Caco-2 (cell line): ENCODE measurements around the gene FOCAD. TPM values are rescaled to one million over a fixed set of nuclear protein-coding genes. Genes with fewer than 3 reads are reported as not detected.

Source experiments
- BruUV-seq: library from RNA; stranded (reverse); fragments of 400-500 nt; replicated peaks from 2 replicates; lab custom pipeline; 2021; lab: Mats Ljungman, UMichigan
- CTCF ChIA-PET: fragments of 300-600 bp; sonication (Branson Sonifier 250); formaldehyde crosslinking; loops from one replicate; lab custom pipeline; 2022; ENCODE audit warnings: antibody characterized with exemption; lab: Charles Lee
- POLR2A ChIA-PET: fragments of 300-600 bp; sonication (Branson Sonifier 250); formaldehyde crosslinking; loops from one replicate; lab custom pipeline; 2022; ENCODE audit warnings: antibody characterized with exemption; lab: Charles Lee
- DNase-seq, 2 experiments: peaks; one replicate each; pipeline versions ENCODE4 v3.0.0 to v3.0.0-alpha.2; 2020 to 2022
- H3K27me3 ChIP-seq: replicated peaks from 2 replicates; pipeline ENCODE4 v1.6.0; 2011; ENCODE audit warnings: low read length; ENCODE audit not compliant: control insufficient read depth, insufficient read depth
- H3K36me3 ChIP-seq: 2 replicates; pipeline ENCODE4 v1.5.1; 2011; ENCODE audit warnings: low read length; ENCODE audit not compliant: control insufficient read depth, insufficient read depth
- H3K4me1 ChIP-seq: fragments of 250-450 bp; sonication (Bioruptor Pico); 2 replicates; pipeline ENCODE4 v1.5.1; 2020; ENCODE audit warnings: mild to moderate bottlenecking
- H3K4me3 ChIP-seq: 2 replicates; pipeline ENCODE4 v1.5.1; 2011; ENCODE audit warnings: low read depth, mild to moderate bottlenecking, control low read depth, low read length
- H3K9me3 ChIP-seq: fragments of 250-450 bp; sonication (Bioruptor Pico); 2 replicates; pipeline ENCODE4 v1.5.1; 2020; ENCODE audit warnings: mild to moderate bottlenecking, moderate library complexity
- H3K27ac Mint-ChIP-seq: one replicate; pipeline ENCODE4 v1.8.0; 2022; ENCODE audit warnings: mixed read lengths; ENCODE audit not compliant: unreplicated experiment
- H3K27me3 Mint-ChIP-seq: one replicate; pipeline ENCODE4 v1.8.0; 2022; ENCODE audit warnings: mixed read lengths; ENCODE audit not compliant: insufficient read depth, unreplicated experiment
- H3K36me3 Mint-ChIP-seq: one replicate; pipeline ENCODE4 v1.8.0; 2022; ENCODE audit warnings: mild to moderate bottlenecking, mixed read lengths; ENCODE audit not compliant: insufficient read depth, unreplicated experiment
- H3K4me1 Mint-ChIP-seq: one replicate; pipeline ENCODE4 v1.8.0; 2022; ENCODE audit warnings: low read depth, mixed read lengths; ENCODE audit not compliant: unreplicated experiment
- H3K4me3 Mint-ChIP-seq: one replicate; pipeline ENCODE4 v1.8.0; 2022; ENCODE audit warnings: mild to moderate bottlenecking, moderate library complexity, mixed read lengths; ENCODE audit not compliant: unreplicated experiment
- H3K9me3 Mint-ChIP-seq: one replicate; pipeline ENCODE4 v1.8.0; 2022; ENCODE audit warnings: mixed read lengths; ENCODE audit not compliant: unreplicated experiment
- intact Hi-C: fragments of 100-400 bp; cut with micrococcal nuclease; formaldehyde crosslinking; loops from one replicate; pipeline ENCODE4 v1.10.0; 2022; ENCODE audit not compliant: unreplicated experiment
- total RNA-seq: library from RNA; stranded (reverse); gene quantifications from 2 replicates; pipeline ENCODE4 v1.2.3, GENCODE V29; 2022
- TF ChIP-seq, protein P1 (sequence below), 2 experiments: fragments of 200-600 bp in 1 of 2; IDR thresholded peaks; 1 replicate in 1 of 2; 2 replicates in 1 of 2; pipeline versions ENCODE4 v1.5.1 to v1.8.0; 2011 to 2022; ENCODE audit warnings: antibody characterized with exemption in 1 of 2, control low read depth in 1 of 2, inconsistent platforms in 1 of 2, low read depth in 1 of 2, low read length in 1 of 2, mild to moderate bottlenecking in 1 of 2, moderate library complexity in 1 of 2; ENCODE audit not compliant: insufficient read depth in 1 of 2, severe bottlenecking in 1 of 2, unreplicated experiment in 1 of 2

FOCAD gene
- total RNA-seq, 1 experiment from 2014 or later: 20.4 TPM

DNA sequence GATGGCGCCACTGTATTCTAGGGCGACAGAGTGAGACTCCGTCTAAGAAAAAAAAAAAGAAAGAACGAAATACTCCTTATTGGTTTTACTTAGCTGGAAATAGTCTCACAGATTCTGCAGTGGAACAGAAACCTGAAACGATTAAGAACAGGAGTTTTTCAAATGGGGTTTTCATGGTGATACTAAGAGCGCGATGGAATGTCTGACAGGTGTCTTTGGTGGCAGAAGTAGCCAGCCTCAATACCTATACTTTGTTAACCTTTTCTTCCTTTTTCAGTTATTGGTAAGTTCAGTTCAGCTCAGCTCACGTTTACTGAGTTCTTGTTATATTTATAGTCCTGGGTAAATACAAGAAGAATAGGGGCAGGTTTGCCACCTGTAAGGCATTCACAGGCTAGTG, 123.9 kb downstream of the FOCAD start:
- intact Hi-C loops: no loop called here

DNA sequence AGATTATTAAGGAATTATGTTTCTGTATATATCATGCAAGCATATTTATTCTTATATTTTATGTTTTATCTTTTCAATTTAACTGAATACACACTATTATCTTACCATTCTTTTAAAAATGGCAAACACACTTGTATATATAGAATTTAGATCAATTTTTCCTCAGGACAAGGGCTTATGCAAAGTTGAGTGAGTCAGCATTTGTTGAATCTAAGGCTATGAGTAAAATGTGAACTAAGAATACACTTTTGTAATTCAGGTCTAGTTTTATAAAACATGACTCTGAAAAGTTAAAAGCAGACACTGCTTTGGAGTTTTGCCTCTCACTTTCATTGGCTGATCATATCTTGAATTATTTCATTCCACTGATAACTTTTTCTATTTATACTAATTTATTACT, 127.8 kb downstream of the FOCAD start:
- no peaks in the 10 kb centered on the region for H3K36me3 ChIP-seq
- no peaks in the 10 kb centered on the region for H3K27me3 ChIP-seq
- no peak overlapping the region for H3K4me3 ChIP-seq
- peaks cover 6% of the 10 kb centered on the region for H3K36me3 Mint-ChIP-seq
- no peak for DNase-seq
- no peaks in the 10 kb centered on the region for H3K4me1 Mint-ChIP-seq
- BruUV-seq: no TSS peak
- no peaks in the 10 kb centered on the region for H3K27me3 Mint-ChIP-seq
- H3K4me3 Mint-ChIP-seq: no peak overlapping the region
- TF ChIP-seq, protein P1, sequence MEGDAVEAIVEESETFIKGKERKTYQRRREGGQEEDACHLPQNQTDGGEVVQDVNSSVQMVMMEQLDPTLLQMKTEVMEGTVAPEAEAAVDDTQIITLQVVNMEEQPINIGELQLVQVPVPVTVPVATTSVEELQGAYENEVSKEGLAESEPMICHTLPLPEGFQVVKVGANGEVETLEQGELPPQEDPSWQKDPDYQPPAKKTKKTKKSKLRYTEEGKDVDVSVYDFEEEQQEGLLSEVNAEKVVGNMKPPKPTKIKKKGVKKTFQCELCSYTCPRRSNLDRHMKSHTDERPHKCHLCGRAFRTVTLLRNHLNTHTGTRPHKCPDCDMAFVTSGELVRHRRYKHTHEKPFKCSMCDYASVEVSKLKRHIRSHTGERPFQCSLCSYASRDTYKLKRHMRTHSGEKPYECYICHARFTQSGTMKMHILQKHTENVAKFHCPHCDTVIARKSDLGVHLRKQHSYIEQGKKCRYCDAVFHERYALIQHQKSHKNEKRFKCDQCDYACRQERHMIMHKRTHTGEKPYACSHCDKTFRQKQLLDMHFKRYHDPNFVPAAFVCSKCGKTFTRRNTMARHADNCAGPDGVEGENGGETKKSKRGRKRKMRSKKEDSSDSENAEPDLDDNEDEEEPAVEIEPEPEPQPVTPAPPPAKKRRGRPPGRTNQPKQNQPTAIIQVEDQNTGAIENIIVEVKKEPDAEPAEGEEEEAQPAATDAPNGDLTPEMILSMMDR (IDR thresholded peaks at IDR 0.05; ENCODE audit: insufficient read depth in 1 of 2, low read depth in 1 of 2, low read length in 1 of 2, severe bottlenecking in 1 of 2, unreplicated experiment in 1 of 2): no peak
- H3K27ac Mint-ChIP-seq: no peak overlapping the region
- ChIA-PET POLR2A (no interaction called here), CTCF (no interaction called here)
- no peaks in the 10 kb centered on the region for H3K4me1 ChIP-seq
- no peaks in the 10 kb centered on the region for H3K9me3 ChIP-seq
- intact Hi-C loops: no loop called here
- H3K9me3 Mint-ChIP-seq: no peaks in the 10 kb centered on the region

More for the DNA sequence above, 123.9 kb downstream of the FOCAD start:
- no TSS peak for BruUV-seq
- H3K36me3 ChIP-seq: no peaks in the 10 kb centered on the region
- no peaks in the 10 kb centered on the region for H3K4me1 ChIP-seq
- TF ChIP-seq, protein P1 (IDR thresholded peaks at IDR 0.05; ENCODE audit: insufficient read depth in 1 of 2, low read depth in 1 of 2, low read length in 1 of 2, severe bottlenecking in 1 of 2, unreplicated experiment in 1 of 2): no peak
- ChIA-PET POLR2A (no interaction called here), CTCF (no interaction called here)
- H3K9me3 ChIP-seq: no peaks in the 10 kb centered on the region
- DNase-seq: no peak
- H3K27me3 ChIP-seq: no peaks in the 10 kb centered on the region
- H3K4me1 Mint-ChIP-seq: no peaks in the 10 kb centered on the region
- H3K9me3 Mint-ChIP-seq: no peaks in the 10 kb centered on the region
- no peak overlapping the region for H3K4me3 ChIP-seq
- H3K36me3 Mint-ChIP-seq: no peaks in the 10 kb centered on the region
- no peaks in the 10 kb centered on the region for H3K27me3 Mint-ChIP-seq
- no peak overlapping the region for H3K27ac Mint-ChIP-seq
- no peak overlapping the region for H3K4me3 Mint-ChIP-seq

DNA sequence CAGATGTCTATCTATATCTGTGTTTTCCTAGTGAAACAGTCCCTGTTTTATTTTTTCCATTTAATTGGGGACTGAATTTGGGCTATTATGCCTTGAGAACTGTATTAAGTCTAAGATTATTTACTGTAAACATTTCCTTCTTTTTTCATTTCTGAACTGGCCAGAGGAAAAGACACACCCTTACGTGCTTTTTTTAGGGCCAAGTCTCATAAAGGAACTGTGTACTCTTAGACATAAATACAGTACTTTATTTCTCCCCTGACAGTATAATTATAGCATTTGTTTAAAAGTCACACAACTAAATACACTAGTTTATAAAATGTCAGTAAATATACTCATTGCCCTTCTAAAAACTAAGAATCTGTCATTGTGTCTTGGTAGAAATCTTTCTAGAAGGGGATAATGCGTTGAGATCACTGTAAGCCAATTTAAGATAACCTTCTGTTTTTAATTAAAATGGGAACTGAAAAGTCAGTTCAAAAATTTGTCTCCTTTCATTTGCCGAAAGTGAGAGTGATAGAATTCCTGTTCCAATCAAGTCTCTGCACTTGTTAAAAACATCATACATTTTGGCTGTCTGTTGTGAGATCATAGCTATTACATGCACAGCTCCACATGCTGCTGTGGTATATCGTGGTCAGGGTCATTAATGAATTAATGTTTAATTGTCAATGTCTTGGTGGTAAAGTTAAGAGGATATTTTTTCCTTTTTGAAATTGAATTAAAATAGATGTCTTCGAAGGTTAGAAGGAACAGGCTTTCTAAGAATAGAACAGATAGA, 132.1 kb downstream of the FOCAD start:
- Mint-ChIP-seq H3K36me3 (peaks cover 6% of the 10 kb centered on the region), H3K27me3 (no peaks in the 10 kb centered on the region), H3K4me3 (no peak overlapping the region), H3K9me3 (no peaks in the 10 kb centered on the region), H3K27ac (no peak overlapping the region), H3K4me1 (no peaks in the 10 kb centered on the region)
- ChIA-PET POLR2A (no interaction called here), CTCF (no interaction called here)
- H3K9me3 ChIP-seq: no peaks in the 10 kb centered on the region
- H3K27me3 ChIP-seq: no peaks in the 10 kb centered on the region
- TF ChIP-seq, protein P1 (IDR thresholded peaks at IDR 0.05; ENCODE audit: insufficient read depth in 1 of 2, low read depth in 1 of 2, low read length in 1 of 2, severe bottlenecking in 1 of 2, unreplicated experiment in 1 of 2): no peak
- intact Hi-C loops: no loop called here
- DNase-seq: no peak
- no peaks in the 10 kb centered on the region for H3K36me3 ChIP-seq
- no peak overlapping the region for H3K4me3 ChIP-seq
- H3K4me1 ChIP-seq: no peaks in the 10 kb centered on the region
- no TSS peak for BruUV-seq
